OCI-LY1 (cell line): ENCODE measurements around the gene FRMD4A.

Experiments used
- CTCF ChIP-seq: fragments of 200-600 bp; sonication (generic), shearing (Covaris generic); IDR thresholded peaks from 2 replicates; pipeline ENCODE4 v1.5.1; 2017; ENCODE audit warnings: mild to moderate bottlenecking, antibody characterized with exemption, low read length, moderate library complexity, mixed read lengths
- EZH2 ChIP-seq: fragments of 200-600 bp; sonication (generic), shearing (Covaris generic); IDR thresholded peaks from 2 replicates; pipeline ENCODE4 v1.8.0; 2017; ENCODE audit warnings: borderline replicate concordance, mixed run types, mild to moderate bottlenecking, antibody characterized with exemption, low read length, moderate library complexity, mixed read lengths

- TF ChIP-seq CTCF, result no peak
- no peak for TF ChIP-seq EZH2
These were observed 386.9 kb downstream of the FRMD4A start for GRCh38 chr10:13943735-13944398.
